Measurements from ENCODE around the gene INTS2. TPM values are rescaled to one million over a fixed set of nuclear protein-coding genes. Genes with fewer than 3 reads are reported as not detected.
"Not testable (repeated sequence)": the region's sequence is repeated elsewhere in the genome, so short reads cannot be mapped to it uniquely, and the experiment has no call there.

Gene INTS2
- total RNA-seq, 1 experiment from 2014 or later, result 17.5 TPM

DNA sequence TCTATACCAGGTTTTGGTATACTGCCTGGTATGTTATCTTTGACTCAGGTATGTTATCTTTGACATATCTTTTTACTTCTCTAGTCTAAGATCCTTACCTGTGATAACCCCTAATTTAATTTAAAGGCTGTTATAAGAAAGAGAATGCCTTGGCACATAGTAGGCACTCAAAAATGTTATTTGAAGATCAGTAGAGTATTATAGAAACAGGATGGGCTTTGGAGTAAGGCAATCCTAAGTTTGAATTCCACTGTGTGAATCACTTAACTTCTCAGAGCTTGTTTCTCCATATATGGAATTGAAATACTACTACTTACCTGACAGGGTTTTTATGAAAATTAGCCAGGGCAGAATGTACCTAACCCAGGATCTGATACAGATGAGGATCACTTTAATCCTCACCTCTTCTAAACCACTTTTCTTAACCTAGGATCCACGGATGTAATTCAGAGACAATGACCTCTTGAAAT is 65.6 kb downstream of the INTS2 start:
- Histone ChIP-seq H3K4me2 (peak overlapping the region; percentile 95), H3F3A (ENCODE audit: insufficient read depth, low read depth) (peaks cover 29% of the 10 kb centered on the region), H3K4me3 (peak overlapping the region; percentile 83), H2AFZ (peak overlapping the region; percentile 98), H4K20me1 (ENCODE audit: insufficient read depth) (no peaks in the 10 kb centered on the region), H3K36me3 (ENCODE audit: low read depth) (no peaks in the 10 kb centered on the region), H3K27me3 (ENCODE audit: insufficient read depth, low read depth) (no peaks in the 10 kb centered on the region), H3K9me3 (ENCODE audit: insufficient read depth, low read depth) (no peaks in the 10 kb centered on the region), H3K27ac (peak overlapping the region; percentile 71), H3K4me1 (replicated peaks; ENCODE audit: insufficient read depth) (peaks cover 30% of the 10 kb centered on the region), H3K79me2 (ENCODE audit: low read depth) (peaks cover 29% of the 10 kb centered on the region), H3K9me2 (ENCODE audit: insufficient read depth) (no peaks in the 10 kb centered on the region)
- ChIA-PET POLR2A (ENCODE audit: unreplicated experiment) (interaction anchor here (0.5 to 0.7 kb wide), 4 partner anchors 148 to 369 kb away, joined by 3 to 5 read pairs (median 4); no protein-coding TSS in a partner anchor), CTCF (interaction anchor here (0.5 to 1.9 kb wide), 2 partner anchors 42 to 247 kb away, joined by 7 to 16 read pairs; no protein-coding TSS in a partner anchor)
- TF ChIP-seq EZH2 (IDR thresholded peaks at IDR 0.05; ENCODE audit: low read depth), result no peak
- TF ChIP-seq, protein P1, sequence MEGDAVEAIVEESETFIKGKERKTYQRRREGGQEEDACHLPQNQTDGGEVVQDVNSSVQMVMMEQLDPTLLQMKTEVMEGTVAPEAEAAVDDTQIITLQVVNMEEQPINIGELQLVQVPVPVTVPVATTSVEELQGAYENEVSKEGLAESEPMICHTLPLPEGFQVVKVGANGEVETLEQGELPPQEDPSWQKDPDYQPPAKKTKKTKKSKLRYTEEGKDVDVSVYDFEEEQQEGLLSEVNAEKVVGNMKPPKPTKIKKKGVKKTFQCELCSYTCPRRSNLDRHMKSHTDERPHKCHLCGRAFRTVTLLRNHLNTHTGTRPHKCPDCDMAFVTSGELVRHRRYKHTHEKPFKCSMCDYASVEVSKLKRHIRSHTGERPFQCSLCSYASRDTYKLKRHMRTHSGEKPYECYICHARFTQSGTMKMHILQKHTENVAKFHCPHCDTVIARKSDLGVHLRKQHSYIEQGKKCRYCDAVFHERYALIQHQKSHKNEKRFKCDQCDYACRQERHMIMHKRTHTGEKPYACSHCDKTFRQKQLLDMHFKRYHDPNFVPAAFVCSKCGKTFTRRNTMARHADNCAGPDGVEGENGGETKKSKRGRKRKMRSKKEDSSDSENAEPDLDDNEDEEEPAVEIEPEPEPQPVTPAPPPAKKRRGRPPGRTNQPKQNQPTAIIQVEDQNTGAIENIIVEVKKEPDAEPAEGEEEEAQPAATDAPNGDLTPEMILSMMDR (conservative IDR thresholded peaks at IDR 0.05), result no peak
- BruUV-seq (replicated peaks), result no TSS peak
- DNase-seq, result peak in 1 of 2 experiments; percentile 63
- intact Hi-C loops (cut with micrococcal nuclease; ENCODE audit: unreplicated experiment), result loop anchor here (10.0 kb wide), 1 partner anchor 203 kb away; the partner anchor contains the start of gene MED13

DNA sequence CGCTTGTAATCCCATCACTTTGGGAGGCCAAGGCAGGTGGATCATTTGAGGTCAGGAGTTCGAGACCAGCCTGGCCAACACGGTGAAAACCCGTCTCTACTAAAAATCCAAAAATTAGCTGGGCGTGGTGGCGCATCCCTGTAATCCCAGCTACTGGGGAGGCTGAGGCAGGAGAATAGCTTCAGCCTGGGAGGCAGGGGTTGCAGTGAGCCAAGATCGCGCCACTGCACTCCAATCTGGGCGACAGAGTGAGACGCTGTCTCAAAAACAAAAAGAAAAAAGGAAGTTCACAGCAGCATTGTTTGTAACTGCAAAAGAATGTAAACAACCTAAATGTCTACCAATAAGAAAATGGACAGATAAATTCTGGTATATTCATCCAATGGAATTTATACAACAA is 67.4 kb downstream of the INTS2 start:
- peaks cover 30% of the 10 kb centered on the region for H3K4me1 ChIP-seq (replicated peaks; ENCODE audit: insufficient read depth)
- peaks cover 23% of the 10 kb centered on the region for H3F3A ChIP-seq (ENCODE audit: insufficient read depth, low read depth)
- DNase-seq; H3K36me3 ChIP-seq (ENCODE audit: low read depth); H3K9me2 ChIP-seq (ENCODE audit: insufficient read depth); H3K27me3 ChIP-seq (ENCODE audit: insufficient read depth, low read depth); H2AFZ ChIP-seq; CTCF ChIA-PET; H4K20me1 ChIP-seq (ENCODE audit: insufficient read depth); H3K9me3 ChIP-seq (ENCODE audit: insufficient read depth, low read depth); BruUV-seq (replicated peaks); H3K4me2 ChIP-seq; H3K27ac ChIP-seq; H3K4me3 ChIP-seq: not testable (repeated sequence)
- peaks cover 29% of the 10 kb centered on the region for H3K79me2 ChIP-seq (ENCODE audit: low read depth)
- POLR2A ChIA-PET (ENCODE audit: unreplicated experiment), result interaction anchor here (0.6 kb wide), 1 partner anchor 608 kb away, joined by 3 read pairs; no protein-coding TSS in a partner anchor
- intact Hi-C loops (cut with micrococcal nuclease; ENCODE audit: unreplicated experiment), result loop anchor here (10.0 kb wide), 1 partner anchor 204 kb away; the partner anchor contains the start of gene MED13

DNA sequence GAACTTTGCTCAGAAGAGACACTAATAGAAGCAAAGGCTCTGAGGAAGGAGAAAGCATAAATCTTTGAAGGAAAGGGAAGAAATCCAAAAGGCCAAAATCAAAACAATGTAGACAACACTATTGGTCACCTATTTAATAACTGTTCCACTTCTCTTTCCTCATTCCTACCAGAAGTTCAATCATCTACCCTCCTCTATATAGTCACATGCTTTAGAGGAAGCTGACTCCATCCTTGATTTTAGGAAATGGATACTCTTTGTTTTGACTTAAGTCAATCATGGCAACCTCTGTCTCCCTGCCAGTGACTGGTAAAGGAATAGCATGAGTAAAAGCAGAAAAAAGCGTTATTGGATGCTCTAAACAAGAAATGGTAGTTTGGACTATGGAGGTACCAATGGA is 71.7 kb downstream of the INTS2 start:
- H3K4me1 ChIP-seq (replicated peaks; ENCODE audit: insufficient read depth), result peaks cover 6% of the 10 kb centered on the region
- no peak overlapping the region for H2AFZ ChIP-seq
- H3K27ac ChIP-seq, result no peak overlapping the region
- TF ChIP-seq, protein P1 (conservative IDR thresholded peaks at IDR 0.05), result no peak
- no peak for TF ChIP-seq EZH2 (IDR thresholded peaks at IDR 0.05; ENCODE audit: low read depth)
- peaks cover 11% of the 10 kb centered on the region; the same call in 1 of the 2 replicates for H3K79me2 ChIP-seq (ENCODE audit: low read depth)
- H3K36me3 ChIP-seq (ENCODE audit: low read depth), result peaks cover 7% of the 10 kb centered on the region; the same call in 1 of the 2 replicates
- intact Hi-C loops (cut with micrococcal nuclease; ENCODE audit: unreplicated experiment), result no loop called here
- BruUV-seq (replicated peaks), result no TSS peak
- no peak for DNase-seq
- no peak overlapping the region for H3K4me2 ChIP-seq
- no peak overlapping the region for H3K4me3 ChIP-seq
- ChIA-PET CTCF (no interaction called here), POLR2A (ENCODE audit: unreplicated experiment) (no interaction called here)
- no peaks in the 10 kb centered on the region for H3K9me3 ChIP-seq (ENCODE audit: insufficient read depth, low read depth)
- no peaks in the 10 kb centered on the region for H3K9me2 ChIP-seq (ENCODE audit: insufficient read depth)
- no peaks in the 10 kb centered on the region for H3K27me3 ChIP-seq (ENCODE audit: insufficient read depth, low read depth)
- H4K20me1 ChIP-seq (ENCODE audit: insufficient read depth), result no peaks in the 10 kb centered on the region
- H3F3A ChIP-seq (ENCODE audit: insufficient read depth, low read depth), result no peaks in the 10 kb centered on the region

DNA sequence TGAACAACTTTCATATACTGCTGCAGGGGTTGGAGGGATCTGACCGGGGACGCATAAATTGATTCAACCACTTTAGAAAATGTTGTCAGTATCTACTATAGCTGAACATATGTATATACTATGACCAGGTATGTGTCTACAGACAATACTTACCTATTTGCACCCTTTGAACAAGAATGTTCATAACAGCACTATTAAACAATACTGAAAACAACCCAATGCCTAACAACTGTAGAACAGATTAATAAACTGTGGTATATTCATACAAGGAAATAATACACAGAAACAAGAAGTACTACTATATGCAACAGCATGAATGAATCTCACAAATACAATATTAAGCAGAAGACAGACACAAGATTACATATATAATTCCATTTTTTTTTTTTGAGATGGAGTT is 74.9 kb downstream of the INTS2 start:
- Histone ChIP-seq H3K9me2 (ENCODE audit: insufficient read depth) (no peaks in the 10 kb centered on the region), H3K27me3 (ENCODE audit: insufficient read depth, low read depth) (no peaks in the 10 kb centered on the region), H3K4me3 (no peak overlapping the region), H3F3A (ENCODE audit: insufficient read depth, low read depth) (no peaks in the 10 kb centered on the region), H3K36me3 (ENCODE audit: low read depth) (peaks cover 13% of the 10 kb centered on the region; the same call in 1 of the 2 replicates), H3K4me1 (replicated peaks; ENCODE audit: insufficient read depth) (no peaks in the 10 kb centered on the region), H3K79me2 (ENCODE audit: low read depth) (no peaks in the 10 kb centered on the region), H4K20me1 (ENCODE audit: insufficient read depth) (no peaks in the 10 kb centered on the region), H2AFZ (no peak overlapping the region), H3K27ac (no peak overlapping the region), H3K4me2 (no peak overlapping the region), H3K9me3 (ENCODE audit: insufficient read depth, low read depth) (no peaks in the 10 kb centered on the region)
- BruUV-seq (replicated peaks), result no TSS peak
- POLR2A ChIA-PET (ENCODE audit: unreplicated experiment), result no interaction called here
- no peak for TF ChIP-seq EZH2 (IDR thresholded peaks at IDR 0.05; ENCODE audit: low read depth)
- TF ChIP-seq, protein P1 (conservative IDR thresholded peaks at IDR 0.05), result no peak
- DNase-seq, result no peak
- intact Hi-C loops (cut with micrococcal nuclease; ENCODE audit: unreplicated experiment), result no loop called here
- CTCF ChIA-PET, result no interaction called here

All from PC-9 (cell line).